ENCODE measurements around the gene ABLIM2.

The ABLIM2 gene

GRCh38 chr4:8171984-8172924, 13.6 kb upstream of the ABLIM2 start:
- no peak overlapping the region for H3K4me2 ChIP-seq (ENCODE audit: low read depth, low read length, poor library complexity, severe bottlenecking)
- H3K36me3 ChIP-seq (ENCODE audit: low read length), result no peaks in the 10 kb centered on the region
- no peak overlapping the region for H3K27ac ChIP-seq (ENCODE audit: low read depth, low read length)
- H3K9me3 ChIP-seq (ENCODE audit: insufficient read depth, low read length), result no peaks in the 10 kb centered on the region
- no peaks in the 10 kb centered on the region for H3K79me2 ChIP-seq (ENCODE audit: insufficient read depth, low read length)
- H2AFZ ChIP-seq (ENCODE audit: low read depth, low read length, severe bottlenecking), result no peak overlapping the region
- H3F3A ChIP-seq (ENCODE audit: insufficient read depth), result no peaks in the 10 kb centered on the region
- TF ChIP-seq CTCF (IDR thresholded peaks at IDR 0.05; ENCODE audit: insufficient read depth, low read length, poor library complexity, severe bottlenecking) (no peak), EZH2phosphoT487 (conservative IDR thresholded peaks at IDR 0.05; ENCODE audit: low read length) (no peak)
- H3K9me2 ChIP-seq (replicated peaks; ENCODE audit: insufficient read depth, low read length), result no peaks in the 10 kb centered on the region
- no peaks in the 10 kb centered on the region for H3K27me3 ChIP-seq (ENCODE audit: low read length)
- no peak overlapping the region for H3K9ac ChIP-seq (ENCODE audit: low read length)
- H3K4me3 ChIP-seq (ENCODE audit: insufficient read depth, low read length, poor library complexity, severe bottlenecking), result no peak overlapping the region
- no peaks in the 10 kb centered on the region for H4K20me1 ChIP-seq (ENCODE audit: low read depth, low read length)

GRCh38 chr4:8171266-8171665, 12.7 kb upstream of the ABLIM2 start:
- TF ChIP-seq EZH2phosphoT487 (conservative IDR thresholded peaks at IDR 0.05; ENCODE audit: low read length), result no peak
- no peak for TF ChIP-seq CTCF (IDR thresholded peaks at IDR 0.05; ENCODE audit: insufficient read depth, low read length, poor library complexity, severe bottlenecking)
- no peak overlapping the region for H3K4me2 ChIP-seq (ENCODE audit: low read depth, low read length, poor library complexity, severe bottlenecking)

GRCh38 chr4:8170341-8170740, 11.7 kb upstream of the ABLIM2 start:
- no peaks in the 10 kb centered on the region for H3K27me3 ChIP-seq (ENCODE audit: low read length)
- H3K36me3 ChIP-seq (ENCODE audit: low read length), result no peaks in the 10 kb centered on the region
- no peak overlapping the region for H2AFZ ChIP-seq (ENCODE audit: low read depth, low read length, severe bottlenecking)
- H3K79me2 ChIP-seq (ENCODE audit: insufficient read depth, low read length), result no peaks in the 10 kb centered on the region
- H3K27ac ChIP-seq (ENCODE audit: low read depth, low read length), result no peak overlapping the region
- TF ChIP-seq EZH2phosphoT487 (conservative IDR thresholded peaks at IDR 0.05; ENCODE audit: low read length) (no peak), CTCF (IDR thresholded peaks at IDR 0.05; ENCODE audit: insufficient read depth, low read length, poor library complexity, severe bottlenecking) (no peak)
- no peak overlapping the region for H3K9ac ChIP-seq (ENCODE audit: low read length)
- no peak overlapping the region for H3K4me2 ChIP-seq (ENCODE audit: low read depth, low read length, poor library complexity, severe bottlenecking)
- no peak overlapping the region for H3K4me3 ChIP-seq (ENCODE audit: insufficient read depth, low read length, poor library complexity, severe bottlenecking)
- no peaks in the 10 kb centered on the region for H4K20me1 ChIP-seq (ENCODE audit: low read depth, low read length)
- H3K9me2 ChIP-seq (replicated peaks; ENCODE audit: insufficient read depth, low read length), result no peaks in the 10 kb centered on the region
- no peaks in the 10 kb centered on the region for H3F3A ChIP-seq (ENCODE audit: insufficient read depth)
- no peaks in the 10 kb centered on the region for H3K9me3 ChIP-seq (ENCODE audit: insufficient read depth, low read length)

More at GRCh38 chr4:8171266-8171665, 12.7 kb upstream of the ABLIM2 start:
- no peak overlapping the region for H2AFZ ChIP-seq (ENCODE audit: low read depth, low read length, severe bottlenecking)
- no peaks in the 10 kb centered on the region for H3K9me3 ChIP-seq (ENCODE audit: insufficient read depth, low read length)
- H3K9me2 ChIP-seq (replicated peaks; ENCODE audit: insufficient read depth, low read length), result no peaks in the 10 kb centered on the region
- no peaks in the 10 kb centered on the region for H3F3A ChIP-seq (ENCODE audit: insufficient read depth)
- H3K9ac ChIP-seq (ENCODE audit: low read length), result no peak overlapping the region
- no peaks in the 10 kb centered on the region for H3K79me2 ChIP-seq (ENCODE audit: insufficient read depth, low read length)
- H3K27ac ChIP-seq (ENCODE audit: low read depth, low read length), result no peak overlapping the region
- no peaks in the 10 kb centered on the region for H3K27me3 ChIP-seq (ENCODE audit: low read length)
- no peak overlapping the region for H3K4me3 ChIP-seq (ENCODE audit: insufficient read depth, low read length, poor library complexity, severe bottlenecking)
- no peaks in the 10 kb centered on the region for H4K20me1 ChIP-seq (ENCODE audit: low read depth, low read length)
- no peaks in the 10 kb centered on the region for H3K36me3 ChIP-seq (ENCODE audit: low read length)
